Measurements from ENCODE around the gene REPIN1. TPM values are rescaled to one million over a fixed set of nuclear protein-coding genes. Genes with fewer than 3 reads are reported as not detected.

The REPIN1 gene
- total RNA-seq, 4 donors from 2014 or later, result 47.8 to 71.4 (median 63.9) TPM

GRCh38 chr7:150329331-150330120 is 39.1 kb upstream of the REPIN1 start:
- 82 to 84% methylated on average over 17 to 22 of the region's 22 CpGs for WGBS, 2 donors

GRCh38 chr7:150330211-150330885 is 38.3 kb upstream of the REPIN1 start:
- H3K4me3 ChIP-seq (ENCODE audit: low read depth, poor library complexity, severe bottlenecking), result no peak overlapping the region
- no peak for TF ChIP-seq POLR2A (IDR thresholded peaks at IDR 0.05)
- TF ChIP-seq, protein P1, sequence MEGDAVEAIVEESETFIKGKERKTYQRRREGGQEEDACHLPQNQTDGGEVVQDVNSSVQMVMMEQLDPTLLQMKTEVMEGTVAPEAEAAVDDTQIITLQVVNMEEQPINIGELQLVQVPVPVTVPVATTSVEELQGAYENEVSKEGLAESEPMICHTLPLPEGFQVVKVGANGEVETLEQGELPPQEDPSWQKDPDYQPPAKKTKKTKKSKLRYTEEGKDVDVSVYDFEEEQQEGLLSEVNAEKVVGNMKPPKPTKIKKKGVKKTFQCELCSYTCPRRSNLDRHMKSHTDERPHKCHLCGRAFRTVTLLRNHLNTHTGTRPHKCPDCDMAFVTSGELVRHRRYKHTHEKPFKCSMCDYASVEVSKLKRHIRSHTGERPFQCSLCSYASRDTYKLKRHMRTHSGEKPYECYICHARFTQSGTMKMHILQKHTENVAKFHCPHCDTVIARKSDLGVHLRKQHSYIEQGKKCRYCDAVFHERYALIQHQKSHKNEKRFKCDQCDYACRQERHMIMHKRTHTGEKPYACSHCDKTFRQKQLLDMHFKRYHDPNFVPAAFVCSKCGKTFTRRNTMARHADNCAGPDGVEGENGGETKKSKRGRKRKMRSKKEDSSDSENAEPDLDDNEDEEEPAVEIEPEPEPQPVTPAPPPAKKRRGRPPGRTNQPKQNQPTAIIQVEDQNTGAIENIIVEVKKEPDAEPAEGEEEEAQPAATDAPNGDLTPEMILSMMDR (IDR thresholded peaks at IDR 0.05), result no peak
- peak in 1 of 2 donors; percentile 81 for DNase-seq (ENCODE audit: low spot score in 2 of 2)
- intact Hi-C loops (cut with DNase I; ENCODE audit: low total_unique reads), result no loop called here
- 94 to 95% methylated on average over 7 to 18 of the region's 19 CpGs for WGBS, 2 donors

More at GRCh38 chr7:150329331-150330120, 39.1 kb upstream of the REPIN1 start:
- DNase-seq (ENCODE audit: low spot score in 2 of 2), result peak in 1 of 2 donors; percentile 70
- H3K4me3 ChIP-seq (ENCODE audit: low read depth, poor library complexity, severe bottlenecking), result no peak overlapping the region
- TF ChIP-seq, protein P1 (IDR thresholded peaks at IDR 0.05), result no peak
- TF ChIP-seq POLR2A (IDR thresholded peaks at IDR 0.05), result no peak
- intact Hi-C loops (cut with DNase I; ENCODE audit: low total_unique reads), result no loop called here

DNA sequence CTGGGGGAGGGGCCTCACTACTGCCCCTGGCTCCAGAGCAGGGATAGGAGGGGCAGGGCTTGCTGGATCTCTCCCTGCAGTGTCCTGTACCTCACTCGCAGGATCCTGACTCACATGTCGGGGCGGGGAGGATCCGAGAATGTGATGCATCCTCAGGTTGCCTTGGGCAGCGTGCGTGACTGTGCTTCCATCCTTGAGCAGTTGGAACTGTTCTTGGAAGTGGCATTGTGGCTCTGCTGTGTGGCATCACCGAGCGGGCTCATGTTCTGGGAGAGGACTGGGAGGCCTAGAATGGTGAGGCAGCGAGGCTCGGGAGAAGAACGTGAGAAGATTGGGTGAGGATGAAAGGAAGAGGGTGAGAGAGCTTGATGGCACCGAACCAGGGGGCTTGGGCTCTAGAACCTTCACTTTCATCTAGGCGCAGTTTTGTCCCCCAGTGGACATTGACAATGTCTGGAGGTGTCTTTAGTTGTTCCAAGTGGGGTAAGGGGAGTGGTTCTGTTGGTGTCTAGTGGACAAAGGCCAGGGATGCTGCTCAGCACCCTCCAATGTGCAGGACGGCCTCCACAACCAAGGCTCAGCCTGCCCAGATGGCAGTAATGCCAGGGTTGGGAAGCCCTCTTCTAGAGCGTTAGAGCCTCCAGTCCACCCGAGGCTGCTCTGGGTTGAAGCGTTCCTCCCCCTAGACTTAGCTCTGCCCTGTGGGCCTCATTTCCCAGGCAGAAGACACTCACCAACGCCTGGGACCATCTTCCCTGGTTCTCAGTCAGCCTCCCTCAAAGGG is 35.6 kb upstream of the REPIN1 start:
- H3K4me3 ChIP-seq (ENCODE audit: low read depth, poor library complexity, severe bottlenecking), result no peak overlapping the region
- no peak for DNase-seq (ENCODE audit: low spot score in 2 of 2)
- no peak for TF ChIP-seq POLR2A (IDR thresholded peaks at IDR 0.05)
- TF ChIP-seq, protein P1 (IDR thresholded peaks at IDR 0.05), result no peak
- intact Hi-C loops (cut with DNase I; ENCODE audit: low total_unique reads), result no loop called here
- WGBS, 2 donors, result 83 to 91% methylated on average over 18 of the region's 18 CpGs

- no peak for DNase-seq (ENCODE audit: low spot score in 2 of 2)
- WGBS, 2 donors, result 96% methylated on average over 10 of the region's 10 CpGs
- intact Hi-C loops (cut with DNase I; ENCODE audit: low total_unique reads), result no loop called here
- TF ChIP-seq, protein P1 (IDR thresholded peaks at IDR 0.05), result no peak
- TF ChIP-seq POLR2A (IDR thresholded peaks at IDR 0.05), result no peak
- no peak overlapping the region for H3K4me3 ChIP-seq (ENCODE audit: low read depth, poor library complexity, severe bottlenecking)
These were observed 35.0 kb upstream of the REPIN1 start for GRCh38 chr7:150333659-150334058.

DNA sequence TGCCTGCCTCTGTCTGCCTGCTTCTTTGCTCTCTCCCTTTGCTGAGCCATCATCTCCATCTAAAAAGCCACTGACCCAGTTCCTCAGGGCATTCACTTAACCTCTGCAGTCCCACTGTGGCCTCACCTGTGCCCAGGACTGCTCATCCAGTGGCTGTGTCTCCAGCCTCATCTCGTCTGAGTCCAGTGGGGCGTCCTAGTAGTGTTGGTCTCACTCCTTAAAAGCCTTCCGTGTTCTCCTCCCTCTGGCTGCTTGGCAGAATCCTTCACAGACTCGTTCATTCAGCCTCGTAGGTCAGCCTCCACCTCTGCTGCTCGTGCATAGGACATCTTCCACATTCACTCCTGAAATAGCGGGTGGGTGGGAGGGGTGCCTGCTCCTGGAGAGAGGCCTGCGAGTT is 34.5 kb upstream of the REPIN1 start:
- H3K4me3 ChIP-seq (ENCODE audit: low read depth, poor library complexity, severe bottlenecking), result no peak overlapping the region
- 88 to 92% methylated on average over 8 of the region's 8 CpGs for WGBS, 2 donors
- DNase-seq (ENCODE audit: low spot score in 2 of 2), result no peak
- TF ChIP-seq, protein P1 (IDR thresholded peaks at IDR 0.05), result no peak
- TF ChIP-seq POLR2A (IDR thresholded peaks at IDR 0.05), result no peak
- intact Hi-C loops (cut with DNase I; ENCODE audit: low total_unique reads), result no loop called here
